ENCODE data around the gene HMGB1. TPM values are rescaled to one million over a fixed set of nuclear protein-coding genes. Genes with fewer than 3 reads are reported as not detected.

HMGB1 gene
- total and polyA plus RNA-seq, 4 donors, result 83.9 to 276 (median 195) TPM

- H3K27me3 ChIP-seq (ENCODE audit: control insufficient read depth in 4 of 4, insufficient read depth in 4 of 4, low read length in 3 of 4), result no peaks in the 10 kb centered on the region
- WGBS, result 54% methylated on average over 4 of the region's 4 CpGs
These were observed 11.8 kb upstream of the HMGB1 start for GRCh38 chr13:30477346-30478195.

More at GRCh38 chr13:30477346-30478195, 11.8 kb upstream of the HMGB1 start:
- no peak overlapping the region for H3K27ac ChIP-seq (ENCODE audit: low read depth in 1 of 2, low read length in 2 of 2)
- no peak for DNase-seq (ENCODE audit: low spot score)
- H3K4me1 ChIP-seq (ENCODE audit: control insufficient read depth in 4 of 4, insufficient read depth in 4 of 4, low read length in 3 of 4), result peaks cover 0 to 15% (median 11%) of the 10 kb centered on the region in 4 donors
- no peaks in the 10 kb centered on the region for H3K9me3 ChIP-seq (ENCODE audit: control insufficient read depth in 4 of 4, low read length in 3 of 4)
- no peak overlapping the region for H3K4me3 ChIP-seq (ENCODE audit: low read depth in 1 of 3, low read length in 3 of 3)
- H3K9ac ChIP-seq (ENCODE audit: low read depth in 1 of 2, low read length in 2 of 2), result no peak overlapping the region
- no peaks in the 10 kb centered on the region for H3K36me3 ChIP-seq (ENCODE audit: control insufficient read depth in 4 of 4, insufficient read depth in 3 of 4, low read depth in 1 of 4, low read length in 3 of 4)
- TF ChIP-seq HNF4A (conservative IDR thresholded peaks at IDR 0.05) (no peak), HNF4G (IDR thresholded peaks at IDR 0.05) (no peak), NR2F2 (IDR thresholded peaks at IDR 0.05) (no peak), JUND (IDR thresholded peaks at IDR 0.05) (no peak), FOXA2 (IDR thresholded peaks at IDR 0.05) (no peak), CTCF (IDR thresholded peaks at IDR 0.05; ENCODE audit: low read depth, low read length, missing input control) (no peak), ZBTB33 (IDR thresholded peaks at IDR 0.05) (no peak), TAF1 (conservative IDR thresholded peaks at IDR 0.05) (no peak), RAD21 (IDR thresholded peaks at IDR 0.05) (no peak), REST (IDR thresholded peaks at IDR 0.05) (no peak), EGR1 (IDR thresholded peaks at IDR 0.05; ENCODE audit: low read depth in 2 of 2) (no peak), FOXA1 (IDR thresholded peaks at IDR 0.05) (no peak), YY1 (IDR thresholded peaks at IDR 0.05) (no peak), ATF3 (IDR thresholded peaks at IDR 0.05) (no peak), GABPA (IDR thresholded peaks at IDR 0.05 in 1 of 2, conservative IDR thresholded peaks at IDR 0.05 in 1 of 2) (no peak), RXRA (IDR thresholded peaks at IDR 0.05) (no peak)

All from liver (tissue), 9 donors.